GM20000 (cell line): Measurements from ENCODE around the gene KXD1.

ENCODE experiments used
- DNase-seq: peaks from one replicate; pipeline ENCODE4 v3.0.0; 2012; ENCODE audit warnings: low spot score
- CTCF ChIP-seq: IDR thresholded peaks from 2 replicates; pipeline ENCODE4 v1.5.1; 2012; ENCODE audit warnings: mild to moderate bottlenecking, control low read depth; ENCODE audit errors: extremely low read depth, missing control alignments

Gene KXD1

GRCh38 chr19:18605546-18606280 is 48.0 kb downstream of the KXD1 start:
- no peak for TF ChIP-seq CTCF
- DNase-seq, result peak; percentile 49

- TF ChIP-seq CTCF, result no peak
- DNase-seq, result no peak
Observed at GRCh38 chr19:18606281-18607225, 48.9 kb downstream of the KXD1 start, which contains the start of gene CRLF1. TSS of gene CRLF1 (minus strand) at chr19:18606799. CDS start at chr19:18606656, 143 bp downstream.

GRCh38 chr19:18607226-18608101 is 49.8 kb downstream of the KXD1 start:
- TF ChIP-seq CTCF, result no peak
- DNase-seq, result no peak

- DNase-seq, result no peak
- TF ChIP-seq CTCF, result no peak
Observed at GRCh38 chr19:18608102-18608804, 50.6 kb downstream of the KXD1 start.

- no peak for DNase-seq
- TF ChIP-seq CTCF, result no peak
Observed at GRCh38 chr19:18608805-18609716, 51.4 kb downstream of the KXD1 start.

- no peak for TF ChIP-seq CTCF
Observed at GRCh38 chr19:18609717-18610051, 52.0 kb downstream of the KXD1 start.

More at GRCh38 chr19:18609717-18610051, 52.0 kb downstream of the KXD1 start:
- no peak for DNase-seq
